Hepatocyte (in vitro differentiated cells): Measurements from ENCODE around the gene NOD2.

ENCODE experiments used
- CTCF ChIP-seq: fragments of 200-600 bp; sonication (generic); IDR thresholded peaks from 2 replicates; pipeline ENCODE4 v1.5.1; 2016; ENCODE audit warnings: antibody characterized with exemption, mild to moderate bottlenecking; ENCODE audit not compliant: poor library complexity
- EZH2 ChIP-seq: fragments of 200-600 bp; sonication (generic); IDR thresholded peaks from 2 replicates; pipeline ENCODE4 v1.6.1; 2016; ENCODE audit warnings: antibody characterized with exemption, mild to moderate bottlenecking, borderline replicate concordance

- no peak for TF ChIP-seq CTCF
- TF ChIP-seq EZH2, result no peak
Observed at GRCh38 chr16:50651835-50652438, 41.5 kb upstream of the NOD2 start.
